ENCODE results near the gene FLRT2.

Gene FLRT2

DNA sequence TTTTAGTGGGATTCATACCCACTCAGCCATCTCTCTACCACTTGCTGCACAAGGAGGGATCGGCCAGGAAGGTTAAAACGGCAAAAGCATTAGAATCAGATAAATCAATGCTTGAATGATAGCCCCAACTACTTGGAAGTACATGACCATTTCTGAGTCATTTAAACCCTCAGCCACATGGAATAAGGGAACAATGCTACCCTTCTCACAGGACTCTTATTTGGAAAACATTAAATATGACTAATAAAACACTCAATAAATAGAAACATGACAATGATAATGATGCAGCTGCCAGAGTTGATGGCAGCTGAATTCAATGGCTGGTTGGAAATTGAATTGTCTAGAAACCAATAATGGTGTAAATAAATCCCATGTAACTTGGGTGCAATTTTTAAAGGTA, 165.4 kb downstream of the FLRT2 start:
- POLR2A ChIA-PET (ENCODE audit: low non-redundant PET): no interaction called here
- no peak overlapping the region for H3K27ac ChIP-seq
- TF ChIP-seq CTCF (conservative IDR thresholded peaks at IDR 0.05; ENCODE audit: low read depth): no peak
- CTCF ChIA-PET: interaction anchor here (0.6 to 0.7 kb wide), 2 partner anchors 314 to 937 kb away, joined by 3 read pairs; no protein-coding TSS in a partner anchor
- DNase-seq (ENCODE audit: low spot score): no peak

DNA sequence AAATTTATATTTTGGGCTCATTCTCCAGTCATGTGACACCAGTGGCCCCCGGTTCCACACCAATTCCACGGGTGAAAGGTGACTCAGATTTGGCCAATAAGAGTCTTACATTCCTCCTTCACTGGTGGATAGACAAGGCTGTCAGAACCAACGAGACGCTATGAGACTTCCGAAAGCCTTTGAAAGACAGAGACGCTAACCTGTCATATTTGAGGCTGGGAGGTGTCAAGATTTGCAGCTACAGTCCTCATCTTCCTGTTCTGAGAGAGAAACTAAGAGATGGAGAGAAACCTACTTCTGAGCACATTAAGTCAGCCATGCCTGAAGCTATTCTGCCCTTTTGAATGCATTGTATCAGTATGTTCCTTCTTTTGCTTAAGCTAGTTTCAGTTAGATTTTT, 171.2 kb downstream of the FLRT2 start:
- CTCF ChIA-PET: no interaction called here
- no peak for DNase-seq (ENCODE audit: low spot score)
- no peak for TF ChIP-seq CTCF (conservative IDR thresholded peaks at IDR 0.05; ENCODE audit: low read depth)
- POLR2A ChIA-PET (ENCODE audit: low non-redundant PET): no interaction called here
- no peak overlapping the region for H3K27ac ChIP-seq

DNA sequence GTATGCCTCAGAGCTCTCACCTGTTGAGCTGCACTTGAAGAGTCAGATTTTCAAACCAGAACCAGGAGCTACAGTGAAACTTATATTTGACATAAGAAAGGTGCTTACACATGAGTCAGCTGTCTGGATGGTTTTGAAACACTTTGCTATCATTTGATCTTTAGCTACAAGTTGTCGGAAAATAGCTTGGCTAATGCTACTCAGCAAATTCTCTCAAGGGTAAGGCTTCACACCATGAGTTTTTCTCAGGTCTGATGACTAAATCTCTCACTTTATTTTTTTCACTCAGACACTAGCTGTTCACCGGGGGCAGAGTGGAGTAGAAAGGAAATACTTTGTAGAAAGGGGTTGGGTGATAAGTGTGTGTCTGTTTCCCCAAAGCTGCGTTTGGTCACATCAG, 171.8 kb downstream of the FLRT2 start:
- no peak for TF ChIP-seq CTCF (conservative IDR thresholded peaks at IDR 0.05; ENCODE audit: low read depth)
- ChIA-PET CTCF (no interaction called here), POLR2A (ENCODE audit: low non-redundant PET) (no interaction called here)
- H3K27ac ChIP-seq: no peak overlapping the region
- DNase-seq (ENCODE audit: low spot score): no peak

DNA sequence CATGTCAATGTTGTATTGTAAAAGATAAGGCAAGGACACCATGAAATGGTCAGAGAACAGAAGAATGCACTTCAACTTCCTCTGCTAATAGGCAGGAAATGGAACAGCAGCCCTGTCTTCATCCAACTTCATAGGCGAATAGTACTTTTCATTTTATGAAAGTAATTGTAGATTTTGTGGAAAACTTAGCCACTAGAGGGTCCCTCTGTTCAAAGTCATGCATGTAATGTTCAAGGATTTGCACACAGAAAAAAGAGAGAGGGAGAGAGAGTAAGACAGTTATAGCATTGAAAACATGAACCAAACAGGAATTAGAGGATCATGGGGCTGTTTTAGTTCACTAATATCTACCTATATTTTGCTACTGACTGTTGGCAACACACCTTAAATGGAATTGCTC, 172.2 kb downstream of the FLRT2 start:
- DNase-seq (ENCODE audit: low spot score): no peak
- H3K27ac ChIP-seq: no peak overlapping the region
- ChIA-PET CTCF (no interaction called here), POLR2A (ENCODE audit: low non-redundant PET) (no interaction called here)
- TF ChIP-seq CTCF (conservative IDR thresholded peaks at IDR 0.05; ENCODE audit: low read depth): no peak

- no peak for TF ChIP-seq CTCF (conservative IDR thresholded peaks at IDR 0.05; ENCODE audit: low read depth)
- ChIA-PET POLR2A (ENCODE audit: low non-redundant PET) (no interaction called here), CTCF (no interaction called here)
- no peak for DNase-seq (ENCODE audit: low spot score)
- no peak overlapping the region for H3K27ac ChIP-seq
Observed at GRCh38 chr14:85702997-85703396, 173.1 kb downstream of the FLRT2 start.
